OCI-LY7 (cell line): ENCODE results near the gene SNCB. TPM values are rescaled to one million over a fixed set of nuclear protein-coding genes. Genes with fewer than 3 reads are reported as not detected.

ENCODE experiments used
- BruUV-seq: library from RNA; stranded (reverse); fragments of 400-500 nt; replicated peaks from 2 replicates; lab custom pipeline; 2021; lab: Mats Ljungman, UMichigan
- CTCF ChIA-PET: fragments of 300-600 bp; sonication (Branson Sonifier 250); formaldehyde crosslinking; loops from one replicate; lab custom pipeline; 2022; ENCODE audit warnings: antibody characterized with exemption; ENCODE audit not compliant: unreplicated experiment; lab: Charles Lee
- POLR2A ChIA-PET: fragments of 300-600 bp; sonication (Branson Sonifier 250); formaldehyde crosslinking; loops from one replicate; lab custom pipeline; 2022; ENCODE audit warnings: antibody characterized with exemption; lab: Charles Lee
- DNase-seq: peaks from one replicate; pipeline ENCODE4 v3.0.0-alpha.2; 2015; ENCODE audit warnings: low spot score
- H2AFZ ChIP-seq: fragments of 200-600 bp; sonication (generic), shearing (Covaris generic); 2 replicates; pipeline ENCODE4 v1.6.1; 2014; ENCODE audit warnings: mild to moderate bottlenecking, antibody characterized with exemption, low read length, moderate library complexity
- H3K27ac ChIP-seq: fragments of 200-600 bp; sonication (generic); 2 replicates; pipeline ENCODE4 v1.5.1; 2014; ENCODE audit warnings: mixed run types, low read depth, mild to moderate bottlenecking, moderate library complexity, low read length, inconsistent platforms; ENCODE audit not compliant: poor library complexity, severe bottlenecking
- H3K36me3 ChIP-seq: fragments of 200-600 bp; sonication (generic); 2 replicates; pipeline ENCODE4 v1.6.1; 2014; ENCODE audit warnings: mild to moderate bottlenecking, antibody characterized with exemption, low read length, moderate library complexity, mixed read lengths; ENCODE audit not compliant: insufficient read depth
- H3K4me1 ChIP-seq: fragments of 200-600 bp; sonication (generic); 2 replicates; pipeline ENCODE4 v1.5.1; 2014; ENCODE audit warnings: mild to moderate bottlenecking, low read length; ENCODE audit not compliant: insufficient read depth, poor library complexity, severe bottlenecking
- H3K4me2 ChIP-seq: fragments of 200-600 bp; sonication (generic); 2 replicates; pipeline ENCODE4 v1.6.1; 2014; ENCODE audit warnings: mild to moderate bottlenecking, low read length
- H3K4me3 ChIP-seq: fragments of 200-600 bp; sonication (generic); 2 replicates; pipeline ENCODE4 v1.5.1; 2014; ENCODE audit warnings: mild to moderate bottlenecking, low read depth, low read length; ENCODE audit not compliant: poor library complexity, severe bottlenecking
- H3K79me2 ChIP-seq: fragments of 200-600 bp; sonication (generic); 2 replicates; pipeline ENCODE4 v1.6.1; 2016; ENCODE audit warnings: low read depth, mild to moderate bottlenecking, low read length, moderate library complexity, mixed read lengths; ENCODE audit not compliant: insufficient read depth
- H3K9me2 ChIP-seq: fragments of 200-600 bp; sonication (generic); 2 replicates; pipeline ENCODE4 v1.6.1; 2016; ENCODE audit warnings: mild to moderate bottlenecking, low read length, mixed read lengths; ENCODE audit not compliant: insufficient read depth
- H3K9me3 ChIP-seq: fragments of 200-600 bp; sonication (generic); 2 replicates; pipeline ENCODE4 v1.6.1; 2014; ENCODE audit warnings: mild to moderate bottlenecking, mixed run types, low read length, mixed read lengths
- H4K20me1 ChIP-seq: fragments of 200-600 bp; sonication (generic); 2 replicates; pipeline ENCODE4 v1.6.1; 2014; ENCODE audit warnings: mild to moderate bottlenecking, antibody characterized with exemption, low read length, moderate library complexity, mixed read lengths; ENCODE audit not compliant: insufficient read depth
- EZH2phosphoT487 ChIP-seq: fragments of 200-600 bp; sonication (generic); IDR thresholded peaks from 2 replicates; pipeline ENCODE4 v1.6.1; 2018; ENCODE audit warnings: low read depth, borderline replicate concordance, mild to moderate bottlenecking, mixed run types, antibody characterized with exemption, low read length, moderate library complexity, mixed read lengths
- intact Hi-C: fragments of 100-400 bp; cut with micrococcal nuclease; formaldehyde crosslinking; loops from one replicate; pipeline ENCODE4 v1.10.0; 2022; ENCODE audit not compliant: unreplicated experiment
- total RNA-seq, 2 experiments: library from RNA; depleted of rRNA in 1 of 2; stranded (reverse); fragments of >200 nt in 1 of 2; shearing (Covaris generic) in 1 of 2; gene quantifications; 2 replicates each; pipeline ENCODE4 v1.2.3, GENCODE V29; 2014 to 2022
- TF ChIP-seq, protein P1 (sequence below): fragments of 200-600 bp; sonication (generic); conservative IDR thresholded peaks from 2 replicates; pipeline ENCODE4 v1.5.1; 2014; ENCODE audit warnings: mild to moderate bottlenecking, antibody characterized with exemption, low read length, moderate library complexity, mixed read lengths

The SNCB gene
- total RNA-seq, 2 experiments from 2014 or later: 0.50 to 3.5 TPM

GRCh38 chr5:176578391-176578808 lies 51.9 kb downstream of the SNCB start:
- Histone ChIP-seq H3K9me2 (no peaks in the 10 kb centered on the region), H3K4me1 (peaks cover 4% of the 10 kb centered on the region), H2AFZ (no peak overlapping the region), H3K79me2 (no peaks in the 10 kb centered on the region), H3K36me3 (no peaks in the 10 kb centered on the region), H3K27ac (no peak overlapping the region), H3K9me3 (no peaks in the 10 kb centered on the region), H3K4me2 (no peak overlapping the region), H3K4me3 (no peak overlapping the region), H4K20me1 (no peaks in the 10 kb centered on the region)
- ChIA-PET POLR2A (no interaction called here), CTCF (no interaction called here)
- no TSS peak for BruUV-seq
- peak; percentile 55 for DNase-seq
- TF ChIP-seq, protein P1, sequence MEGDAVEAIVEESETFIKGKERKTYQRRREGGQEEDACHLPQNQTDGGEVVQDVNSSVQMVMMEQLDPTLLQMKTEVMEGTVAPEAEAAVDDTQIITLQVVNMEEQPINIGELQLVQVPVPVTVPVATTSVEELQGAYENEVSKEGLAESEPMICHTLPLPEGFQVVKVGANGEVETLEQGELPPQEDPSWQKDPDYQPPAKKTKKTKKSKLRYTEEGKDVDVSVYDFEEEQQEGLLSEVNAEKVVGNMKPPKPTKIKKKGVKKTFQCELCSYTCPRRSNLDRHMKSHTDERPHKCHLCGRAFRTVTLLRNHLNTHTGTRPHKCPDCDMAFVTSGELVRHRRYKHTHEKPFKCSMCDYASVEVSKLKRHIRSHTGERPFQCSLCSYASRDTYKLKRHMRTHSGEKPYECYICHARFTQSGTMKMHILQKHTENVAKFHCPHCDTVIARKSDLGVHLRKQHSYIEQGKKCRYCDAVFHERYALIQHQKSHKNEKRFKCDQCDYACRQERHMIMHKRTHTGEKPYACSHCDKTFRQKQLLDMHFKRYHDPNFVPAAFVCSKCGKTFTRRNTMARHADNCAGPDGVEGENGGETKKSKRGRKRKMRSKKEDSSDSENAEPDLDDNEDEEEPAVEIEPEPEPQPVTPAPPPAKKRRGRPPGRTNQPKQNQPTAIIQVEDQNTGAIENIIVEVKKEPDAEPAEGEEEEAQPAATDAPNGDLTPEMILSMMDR: peak; percentile 69
- TF ChIP-seq EZH2phosphoT487: no peak
- intact Hi-C loops: loop anchor here (1.0 to 10.0 kb wide), 2 partner anchors 162 to 854 kb away; partner anchors contain the start of gene CLTB

DNA sequence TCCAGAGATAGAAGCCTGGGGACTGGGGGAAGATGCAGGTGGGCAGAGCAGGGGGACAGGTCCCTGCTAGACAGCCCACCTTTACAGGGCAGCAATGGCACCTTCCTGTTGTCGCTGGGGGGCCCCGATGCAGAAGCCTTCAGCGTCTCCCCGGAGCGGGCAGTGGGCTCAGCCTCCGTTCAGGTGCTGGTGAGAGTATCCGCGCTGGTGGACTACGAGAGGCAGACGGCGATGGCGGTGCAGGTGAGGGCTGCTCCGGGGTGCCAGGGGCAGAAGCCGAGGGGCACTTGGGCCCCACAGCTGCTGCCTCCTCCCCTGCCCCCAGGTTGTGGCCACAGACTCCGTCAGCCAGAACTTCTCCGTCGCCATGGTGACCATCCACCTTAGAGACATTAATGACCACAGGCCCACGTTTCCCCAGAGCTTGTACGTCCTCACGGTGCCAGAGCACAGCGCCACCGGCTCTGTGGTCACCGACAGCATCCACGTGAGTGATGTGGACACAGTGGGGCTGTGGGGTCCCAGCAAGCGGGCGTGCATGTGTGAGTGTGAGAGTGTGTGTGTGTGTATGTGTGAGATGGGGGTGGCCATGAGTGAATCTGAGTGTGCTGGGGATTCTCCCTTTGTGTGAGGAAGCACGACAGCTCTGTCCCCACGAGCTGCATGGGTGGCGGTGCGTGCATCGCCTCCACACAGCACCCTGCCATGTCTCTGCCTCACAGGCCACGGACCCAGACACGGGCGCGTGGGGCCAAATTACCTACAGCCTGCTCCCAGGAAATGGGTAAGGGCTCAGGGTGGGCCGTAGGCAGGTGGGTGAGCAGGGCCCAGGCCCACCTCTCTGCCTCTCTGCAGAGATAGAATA lies 52.8 kb downstream of the SNCB start:
- Histone ChIP-seq H3K9me2 (no peaks in the 10 kb centered on the region), H3K4me2 (no peak overlapping the region), H2AFZ (no peak overlapping the region), H3K9me3 (no peaks in the 10 kb centered on the region), H3K79me2 (no peaks in the 10 kb centered on the region), H3K27ac (no peak overlapping the region), H3K4me3 (no peak overlapping the region), H4K20me1 (no peaks in the 10 kb centered on the region), H3K4me1 (peaks cover 4% of the 10 kb centered on the region), H3K36me3 (no peaks in the 10 kb centered on the region)
- intact Hi-C loops: loop anchor here (1.0 to 10.0 kb wide), 2 partner anchors 161 to 853 kb away; partner anchors contain the start of gene CLTB
- ChIA-PET CTCF (no interaction called here), POLR2A (no interaction called here)
- DNase-seq: no peak
- no peak for TF ChIP-seq EZH2phosphoT487
- TF ChIP-seq, protein P1: no peak
- no TSS peak for BruUV-seq
